GM13976 (cell line): ENCODE data around the gene MRGPRE.

ENCODE experiments used
- DNase-seq: peaks from one replicate; pipeline ENCODE4 v3.0.0; 2012; ENCODE audit warnings: low spot score
- CTCF ChIP-seq: IDR thresholded peaks from 2 replicates; pipeline ENCODE4 v1.5.1; 2012; ENCODE audit warnings: borderline replicate concordance, mild to moderate bottlenecking; ENCODE audit not compliant: insufficient read depth; ENCODE audit errors: extremely low read depth, missing control alignments, control extremely low read depth
- in situ Hi-C: fragments of 300-500 bp; cut with MboI; formaldehyde crosslinking; loops from one replicate; pipeline ENCODE4 v1.12.0; 2022; ENCODE audit warnings: low sequenced_read_pairs, mixed read lengths, inconsistent platforms; ENCODE audit not compliant: unreplicated experiment

MRGPRE gene

GRCh38 chr11:3193373-3194015 lies 38.7 kb downstream of the MRGPRE start:
- in situ Hi-C loops, result no loop called here
- no peak for TF ChIP-seq CTCF
- DNase-seq, result no peak

GRCh38 chr11:3192511-3193372 lies 39.5 kb downstream of the MRGPRE start:
- TF ChIP-seq CTCF, result no peak
- in situ Hi-C loops, result no loop called here
- no peak for DNase-seq

- DNase-seq, result no peak
- TF ChIP-seq CTCF, result no peak
- in situ Hi-C loops, result no loop called here
Observed at GRCh38 chr11:3191586-3192324, 40.5 kb downstream of the MRGPRE start.

- in situ Hi-C loops, result no loop called here
- TF ChIP-seq CTCF, result no peak
- no peak for DNase-seq
Observed at GRCh38 chr11:3190600-3190999, 41.6 kb downstream of the MRGPRE start.

GRCh38 chr11:3189886-3190583 lies 42.2 kb downstream of the MRGPRE start:
- DNase-seq, result no peak
- in situ Hi-C loops, result no loop called here
- no peak for TF ChIP-seq CTCF
